ENCODE data around the gene RESP18.

The RESP18 gene

DNA sequence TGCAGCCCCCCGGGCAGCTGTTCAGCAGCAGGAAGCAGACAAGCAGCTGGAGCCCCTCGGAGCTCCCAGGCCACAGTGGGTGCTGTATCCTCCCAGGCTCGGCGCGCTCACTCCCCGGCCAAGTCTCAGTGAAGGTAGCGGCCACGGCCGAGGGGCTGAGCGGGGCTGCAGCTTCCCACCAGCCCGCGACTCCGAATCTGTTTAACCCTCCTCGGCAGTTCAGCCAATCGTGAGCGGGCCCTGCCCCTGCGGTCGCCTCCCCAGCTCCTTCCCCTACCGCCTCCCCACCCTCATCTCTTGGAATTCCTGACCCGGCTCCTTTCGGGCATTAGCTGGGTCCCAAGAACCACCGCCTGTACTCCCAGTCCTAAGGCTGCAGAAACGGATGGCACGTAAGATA, at the start of gene RESP18:
TSS of gene RESP18 (minus strand) at position 203 of the 400 bp plus-strand sequence.
- TF ChIP-seq, protein P1, sequence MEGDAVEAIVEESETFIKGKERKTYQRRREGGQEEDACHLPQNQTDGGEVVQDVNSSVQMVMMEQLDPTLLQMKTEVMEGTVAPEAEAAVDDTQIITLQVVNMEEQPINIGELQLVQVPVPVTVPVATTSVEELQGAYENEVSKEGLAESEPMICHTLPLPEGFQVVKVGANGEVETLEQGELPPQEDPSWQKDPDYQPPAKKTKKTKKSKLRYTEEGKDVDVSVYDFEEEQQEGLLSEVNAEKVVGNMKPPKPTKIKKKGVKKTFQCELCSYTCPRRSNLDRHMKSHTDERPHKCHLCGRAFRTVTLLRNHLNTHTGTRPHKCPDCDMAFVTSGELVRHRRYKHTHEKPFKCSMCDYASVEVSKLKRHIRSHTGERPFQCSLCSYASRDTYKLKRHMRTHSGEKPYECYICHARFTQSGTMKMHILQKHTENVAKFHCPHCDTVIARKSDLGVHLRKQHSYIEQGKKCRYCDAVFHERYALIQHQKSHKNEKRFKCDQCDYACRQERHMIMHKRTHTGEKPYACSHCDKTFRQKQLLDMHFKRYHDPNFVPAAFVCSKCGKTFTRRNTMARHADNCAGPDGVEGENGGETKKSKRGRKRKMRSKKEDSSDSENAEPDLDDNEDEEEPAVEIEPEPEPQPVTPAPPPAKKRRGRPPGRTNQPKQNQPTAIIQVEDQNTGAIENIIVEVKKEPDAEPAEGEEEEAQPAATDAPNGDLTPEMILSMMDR (IDR thresholded peaks at IDR 0.05; ENCODE audit: insufficient read depth, low read depth, low read length, missing control alignments) = no peak

GRCh38 chr2:219381448-219381847, 48.9 kb upstream of the RESP18 start:
- TF ChIP-seq, protein P1 (IDR thresholded peaks at IDR 0.05; ENCODE audit: insufficient read depth, low read depth, low read length, missing control alignments) = no peak
- H3K4me3 ChIP-seq (ENCODE audit: low read length) = no peak overlapping the region
- DNase-seq (ENCODE audit: low read depth) = no peak

More for the DNA sequence above, at the start of gene RESP18:
- H3K4me3 ChIP-seq (ENCODE audit: low read length) = no peak within 1 kb of the TSS
- no peak for DNase-seq (ENCODE audit: low read depth)

DNA sequence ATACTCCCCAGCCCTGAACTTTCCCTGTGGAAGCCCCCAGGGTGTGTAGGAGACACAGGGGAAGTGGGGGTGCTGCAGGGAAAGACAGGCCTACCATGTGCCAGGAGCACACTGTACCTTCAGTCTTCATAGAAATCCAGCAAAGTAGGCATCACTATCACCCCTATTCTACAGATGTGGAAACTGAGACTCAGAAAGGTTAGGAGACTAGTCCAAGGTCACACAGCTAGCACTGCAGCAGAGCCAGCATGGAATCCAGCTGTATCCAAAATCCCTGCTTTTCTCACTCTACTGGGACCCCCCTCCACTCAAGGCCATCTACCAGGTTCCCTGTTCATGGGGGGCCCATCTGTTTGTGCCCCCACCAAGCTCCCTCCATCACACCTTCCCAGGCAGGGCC, 48.4 kb upstream of the RESP18 start:
- DNase-seq (ENCODE audit: low read depth) = no peak
- H3K4me3 ChIP-seq (ENCODE audit: low read length) = no peak overlapping the region
- TF ChIP-seq, protein P1 (IDR thresholded peaks at IDR 0.05; ENCODE audit: insufficient read depth, low read depth, low read length, missing control alignments) = no peak

DNA sequence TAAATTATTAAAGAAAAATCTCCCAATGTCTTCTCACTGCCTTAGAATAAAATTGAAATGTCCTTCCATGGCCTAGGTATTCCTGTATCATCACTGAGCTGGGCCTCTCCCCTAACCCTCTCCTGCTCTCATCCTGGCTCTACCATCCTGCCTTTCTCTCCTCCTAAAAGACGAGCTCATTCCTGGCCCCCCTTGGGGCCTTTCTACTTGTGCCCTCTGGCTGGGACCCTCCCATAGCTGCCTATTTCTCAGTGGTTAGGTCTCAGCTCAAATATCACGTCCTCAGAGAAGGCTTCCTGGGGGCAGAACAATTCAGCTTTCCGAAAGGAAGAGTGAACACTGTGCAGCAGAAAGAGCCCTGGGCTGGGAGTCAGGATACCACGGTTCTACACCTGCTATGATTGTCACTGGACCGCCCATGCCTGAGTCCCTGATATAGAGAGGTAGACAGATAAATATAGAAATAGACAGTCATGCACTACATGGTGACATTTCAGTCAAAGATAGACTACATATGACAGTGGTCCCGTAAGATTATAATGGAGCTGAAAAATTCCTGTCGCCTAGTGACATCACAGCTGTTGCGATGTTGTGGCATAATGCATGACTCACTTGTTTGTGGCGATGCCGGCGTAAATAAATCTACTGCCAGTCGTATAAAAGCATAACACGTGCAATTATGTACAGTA, 45.8 kb upstream of the RESP18 start:
- no peak overlapping the region for H3K4me3 ChIP-seq (ENCODE audit: low read length)
- TF ChIP-seq, protein P1 (IDR thresholded peaks at IDR 0.05; ENCODE audit: insufficient read depth, low read depth, low read length, missing control alignments) = no peak
- DNase-seq (ENCODE audit: low read depth) = no peak

DNA sequence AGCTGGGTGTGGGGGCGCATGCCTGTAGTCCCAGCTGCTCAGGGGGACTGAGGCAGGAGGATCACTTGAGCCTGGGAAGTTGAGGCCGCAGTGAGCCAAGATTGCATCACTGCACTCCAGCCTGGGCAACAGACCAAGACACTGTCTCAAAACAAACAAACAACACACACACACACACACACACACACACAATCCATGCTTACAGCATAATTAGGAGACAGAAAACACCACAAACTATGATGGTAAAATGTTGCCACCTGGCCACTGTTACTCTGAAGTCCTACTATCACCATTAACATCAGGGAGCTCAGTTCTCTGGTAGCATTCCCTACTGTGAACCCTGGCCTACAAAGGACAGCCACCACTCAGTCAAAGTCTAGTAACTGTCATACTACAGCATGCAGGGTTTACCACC, 36.9 kb upstream of the RESP18 start:
- H3K4me3 ChIP-seq (ENCODE audit: low read length) = no peak overlapping the region
- peak; percentile 61 for DNase-seq (ENCODE audit: low read depth)
- TF ChIP-seq, protein P1 (IDR thresholded peaks at IDR 0.05; ENCODE audit: insufficient read depth, low read depth, low read length, missing control alignments) = no peak

DNA sequence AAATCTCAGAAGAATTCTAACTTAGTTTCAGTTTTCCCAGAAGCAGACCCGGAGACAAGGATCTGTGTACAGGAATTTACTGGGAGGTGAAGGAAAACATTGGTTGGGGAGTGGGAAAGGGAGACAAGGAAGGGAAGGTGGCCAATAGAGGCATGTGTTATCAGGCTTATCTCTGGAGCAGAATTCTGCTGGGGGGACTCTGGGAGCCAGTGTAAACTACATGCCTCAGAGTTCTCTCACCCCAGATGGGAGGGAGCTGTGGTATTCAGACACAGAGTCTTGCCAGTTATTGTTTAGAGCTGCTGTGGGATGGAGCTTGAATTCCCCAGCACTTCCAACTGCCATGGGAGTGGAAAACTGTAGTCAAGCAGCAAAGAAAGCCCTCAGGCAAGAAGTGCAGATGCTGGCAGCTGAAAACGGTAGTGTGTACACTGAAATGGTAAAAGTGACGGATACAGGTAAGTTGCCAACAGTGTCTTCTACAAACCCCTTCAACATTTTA, 36.2 kb upstream of the RESP18 start:
- H3K4me3 ChIP-seq (ENCODE audit: low read length) = no peak overlapping the region
- TF ChIP-seq, protein P1 (IDR thresholded peaks at IDR 0.05; ENCODE audit: insufficient read depth, low read depth, low read length, missing control alignments) = no peak
- peak; percentile 22 for DNase-seq (ENCODE audit: low read depth)
